Measurements from ENCODE around the gene TACR1.
"Not testable (repeated sequence)": the region's sequence is repeated elsewhere in the genome, so short reads cannot be mapped to it uniquely, and the experiment has no call there.

The TACR1 gene

DNA sequence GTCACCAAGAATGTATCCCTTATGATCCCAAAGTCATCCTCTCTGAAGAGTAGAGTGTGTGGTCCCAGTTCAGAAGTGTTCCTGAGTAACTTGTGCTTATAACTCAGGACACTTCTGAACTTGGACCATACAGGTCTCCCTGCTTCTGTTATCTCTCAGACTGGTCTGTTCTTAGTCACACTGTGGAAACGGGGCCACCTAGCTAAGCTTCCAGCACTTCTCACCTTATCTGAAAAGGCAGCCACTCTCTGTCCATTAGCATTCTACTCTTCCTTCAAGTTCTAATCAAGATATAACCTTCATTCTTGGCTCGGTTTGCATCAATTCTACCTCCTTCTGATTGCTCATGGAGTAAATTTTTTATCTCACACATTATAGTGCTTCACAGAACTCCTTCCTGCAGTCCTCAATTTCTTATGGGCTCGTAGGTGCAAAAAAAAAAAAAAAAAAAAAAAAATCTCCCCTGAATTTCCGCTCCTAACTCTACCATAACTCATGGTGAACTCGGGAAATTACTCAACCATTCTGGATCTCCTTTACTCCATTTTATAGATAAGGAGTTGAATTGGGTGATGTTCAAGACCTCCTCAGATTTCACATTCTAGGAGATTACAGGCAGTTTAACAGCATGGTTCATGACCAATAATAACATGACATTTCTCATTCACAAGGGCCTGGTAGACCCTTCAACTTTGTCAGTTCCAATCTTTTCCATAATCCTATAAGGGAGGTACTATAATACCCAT lies 108.4 kb downstream of the TACR1 start:
- FAIRE-seq (no peak), DNase-seq (ENCODE audit: low spot score) (no peak)

DNA sequence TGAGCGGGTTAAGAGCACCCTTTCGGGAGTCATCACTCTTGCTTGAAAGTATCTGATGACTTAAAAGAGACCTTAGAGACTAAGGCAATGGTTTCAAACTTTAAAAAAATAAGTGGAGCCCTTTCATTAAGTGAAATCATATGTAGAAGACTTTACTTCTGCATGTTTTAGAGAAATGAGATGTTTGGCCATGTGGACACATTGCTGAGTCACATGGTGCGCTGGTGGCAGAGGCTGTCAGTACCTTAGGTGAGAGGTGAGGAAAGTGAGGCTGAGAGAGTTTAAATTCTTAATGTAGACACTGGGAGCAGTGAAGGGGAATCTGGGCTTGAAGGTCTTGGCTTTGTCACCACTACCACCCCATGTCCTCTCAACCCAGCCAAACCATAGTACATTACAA lies 109.8 kb downstream of the TACR1 start:
- DNase-seq (ENCODE audit: low spot score): no peak
- FAIRE-seq: no peak

- FAIRE-seq: no peak
- DNase-seq (ENCODE audit: low spot score): no peak
Observed at GRCh38 chr2:75088791-75089190, 110.5 kb downstream of the TACR1 start.

DNA sequence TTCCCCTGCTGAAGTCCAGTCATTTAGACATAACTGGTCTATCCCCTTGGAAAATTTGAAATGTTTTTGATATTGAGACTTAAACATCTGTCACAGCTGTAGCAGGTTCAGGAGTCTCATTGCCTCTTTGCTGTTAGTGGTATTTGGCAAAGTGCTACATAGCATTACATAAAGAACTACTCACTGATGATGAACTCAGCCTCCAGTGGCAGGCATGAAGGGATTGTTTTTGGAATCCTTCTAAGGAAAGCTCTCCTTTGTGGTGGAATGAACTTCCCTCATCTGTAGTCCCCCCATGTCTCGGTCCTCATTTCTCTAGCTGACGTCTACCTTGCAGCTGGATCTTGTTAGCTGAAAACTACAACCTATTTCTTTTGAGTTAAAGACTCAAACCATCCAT lies 111.6 kb downstream of the TACR1 start:
- DNase-seq (ENCODE audit: low spot score) (no peak), FAIRE-seq (no peak)

DNA sequence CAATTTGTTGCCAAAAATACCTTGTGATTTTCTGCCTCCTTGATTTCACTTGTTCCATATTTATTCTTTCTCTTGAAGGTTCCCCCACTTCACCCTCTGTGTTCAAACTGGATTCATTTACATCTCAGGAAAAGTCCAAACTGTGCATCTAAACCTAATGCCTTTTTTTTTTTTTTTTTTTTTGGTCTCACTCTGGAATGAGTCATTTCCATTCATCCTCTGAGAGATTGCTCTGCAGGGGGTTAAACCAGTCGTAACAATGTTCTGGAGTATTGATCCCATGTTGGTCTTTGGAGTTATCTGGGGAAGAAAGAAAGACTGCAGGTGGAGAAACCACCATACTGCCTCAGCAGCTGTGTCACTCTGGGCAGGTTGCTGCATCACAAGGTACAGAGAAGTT lies 119.7 kb downstream of the TACR1 start:
- no peak for DNase-seq (ENCODE audit: low spot score)
- FAIRE-seq: no peak

GRCh38 chr2:75077909-75078308 lies 121.4 kb downstream of the TACR1 start:
- FAIRE-seq (no peak), DNase-seq (ENCODE audit: low spot score) (no peak)

- no peak for FAIRE-seq
- DNase-seq (ENCODE audit: low spot score): no peak
Observed at GRCh38 chr2:75076088-75076487, 123.2 kb downstream of the TACR1 start.

- no peak for FAIRE-seq
Observed at GRCh38 chr2:75074708-75075107, 124.6 kb downstream of the TACR1 start.

GRCh38 chr2:75074228-75074627 lies 125.1 kb downstream of the TACR1 start:
- no peak for FAIRE-seq
- DNase-seq (ENCODE audit: low spot score): no peak

More at GRCh38 chr2:75074708-75075107, 124.6 kb downstream of the TACR1 start:
- DNase-seq (ENCODE audit: low spot score): no peak

- FAIRE-seq (no peak), DNase-seq (ENCODE audit: low spot score) (no peak)
Observed at GRCh38 chr2:75071766-75072165, 127.6 kb downstream of the TACR1 start.

DNA sequence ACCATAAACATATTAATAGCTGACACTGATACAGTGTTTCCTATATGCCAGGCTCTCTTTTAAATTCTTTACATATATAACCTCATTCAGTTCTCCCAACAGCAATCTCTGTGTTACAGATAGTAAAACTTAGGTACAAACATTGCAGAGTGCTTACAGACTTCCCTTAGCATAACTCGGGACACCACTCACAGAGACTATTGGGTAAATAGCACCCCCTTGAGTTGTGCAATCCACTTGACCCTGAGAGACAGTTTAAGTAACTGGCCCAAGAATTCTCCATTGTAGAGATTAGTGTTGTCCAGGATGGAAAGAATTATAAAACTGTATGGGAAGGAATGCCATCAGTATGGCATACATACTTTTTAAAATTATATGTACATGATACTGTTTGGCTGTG lies 130.8 kb downstream of the TACR1 start:
- FAIRE-seq: no peak
- no peak for DNase-seq (ENCODE audit: low spot score)

DNA sequence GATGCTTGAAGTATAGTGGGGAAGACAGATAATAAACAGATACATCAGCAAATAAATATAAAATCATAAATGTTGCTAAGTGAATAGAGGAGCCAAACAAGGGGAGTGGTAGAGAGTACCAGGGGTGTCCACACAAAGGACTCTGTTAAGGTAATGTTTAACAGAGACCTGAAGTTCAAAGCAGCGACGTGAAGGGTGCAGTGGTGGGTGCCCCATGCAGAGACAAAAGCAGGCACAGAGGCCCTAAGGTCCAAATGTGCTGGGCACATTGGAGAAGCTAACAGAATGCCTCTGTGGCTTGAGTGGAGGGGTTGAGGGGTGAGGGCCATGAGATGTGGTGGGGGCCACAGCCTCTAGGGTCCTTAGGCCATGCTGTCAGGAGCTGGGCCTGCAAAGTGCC lies 131.8 kb downstream of the TACR1 start:
- DNase-seq (ENCODE audit: low spot score): no peak

DNA sequence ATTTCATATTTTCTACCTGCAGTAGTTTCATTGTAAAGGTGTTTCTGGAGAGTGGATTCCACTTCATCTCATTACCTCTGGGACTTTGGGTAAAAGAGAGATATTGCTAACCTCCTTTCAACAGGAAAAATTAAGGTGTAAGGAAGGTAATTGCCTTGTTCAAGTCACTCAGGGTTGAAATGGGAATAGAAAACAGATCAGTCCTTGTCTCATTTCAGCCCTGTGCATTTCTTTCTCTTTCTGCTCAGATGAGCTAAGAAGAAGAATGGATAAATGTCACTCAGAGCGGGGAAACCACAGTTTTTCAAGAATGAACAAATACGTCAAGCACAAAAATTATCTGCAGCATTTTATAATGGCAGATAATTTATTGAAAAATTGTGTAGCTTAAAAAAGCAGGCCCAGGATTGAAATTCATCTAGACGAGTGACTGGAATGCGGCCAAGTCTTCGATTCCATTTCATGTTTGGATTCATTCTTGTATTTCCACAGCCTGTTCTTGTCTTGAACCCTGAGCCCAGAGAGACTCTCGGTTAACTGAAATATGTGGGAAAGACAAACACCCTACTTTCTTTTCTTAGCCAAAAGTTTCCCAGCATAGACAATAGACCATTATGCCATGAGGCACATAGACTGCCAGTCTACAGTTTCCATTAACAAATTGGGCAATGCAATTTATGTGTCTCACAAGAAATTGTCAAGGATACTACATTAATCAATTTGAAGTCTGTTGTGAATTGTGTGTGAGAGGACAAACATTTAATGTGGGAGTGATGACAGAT lies 133.0 kb downstream of the TACR1 start:
- DNase-seq (ENCODE audit: low spot score): no peak
- no peak for FAIRE-seq

More for the DNA sequence above, 131.8 kb downstream of the TACR1 start:
- no peak for FAIRE-seq

GRCh38 chr2:75065402-75066008 lies 133.8 kb downstream of the TACR1 start:
- FAIRE-seq: no peak
- no peak for DNase-seq (ENCODE audit: low spot score)

- DNase-seq (ENCODE audit: low spot score) (peak; percentile 10), FAIRE-seq (no peak)
Observed at GRCh38 chr2:75064691-75065396, 134.5 kb downstream of the TACR1 start.

- FAIRE-seq: no peak
- no peak for DNase-seq (ENCODE audit: low spot score)
Observed at GRCh38 chr2:75063906-75064305, 135.4 kb downstream of the TACR1 start.

DNA sequence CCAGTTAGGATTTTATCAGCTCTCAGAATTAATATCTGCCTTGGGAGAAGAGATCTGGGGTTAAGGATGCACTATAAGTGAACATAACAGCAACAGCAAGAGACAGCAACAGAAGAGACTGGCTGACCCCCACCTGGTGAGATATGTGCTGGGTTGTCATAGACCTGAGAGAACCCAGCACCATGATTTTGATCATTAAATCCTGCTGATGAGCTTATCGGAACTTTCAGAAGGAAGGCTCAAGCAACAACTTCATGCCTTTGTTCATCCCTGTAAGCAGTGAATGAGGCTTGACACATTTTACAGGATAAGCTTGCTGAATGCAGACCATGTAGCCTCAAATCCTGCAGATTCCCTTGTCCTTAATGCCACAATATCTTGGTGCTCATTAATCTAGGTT lies 140.9 kb downstream of the TACR1 start:
- no peak for DNase-seq (ENCODE audit: low spot score)
- FAIRE-seq: no peak

GRCh38 chr2:75057150-75057549 lies 142.2 kb downstream of the TACR1 start:
- DNase-seq (ENCODE audit: low spot score); FAIRE-seq: not testable (repeated sequence)

DNA sequence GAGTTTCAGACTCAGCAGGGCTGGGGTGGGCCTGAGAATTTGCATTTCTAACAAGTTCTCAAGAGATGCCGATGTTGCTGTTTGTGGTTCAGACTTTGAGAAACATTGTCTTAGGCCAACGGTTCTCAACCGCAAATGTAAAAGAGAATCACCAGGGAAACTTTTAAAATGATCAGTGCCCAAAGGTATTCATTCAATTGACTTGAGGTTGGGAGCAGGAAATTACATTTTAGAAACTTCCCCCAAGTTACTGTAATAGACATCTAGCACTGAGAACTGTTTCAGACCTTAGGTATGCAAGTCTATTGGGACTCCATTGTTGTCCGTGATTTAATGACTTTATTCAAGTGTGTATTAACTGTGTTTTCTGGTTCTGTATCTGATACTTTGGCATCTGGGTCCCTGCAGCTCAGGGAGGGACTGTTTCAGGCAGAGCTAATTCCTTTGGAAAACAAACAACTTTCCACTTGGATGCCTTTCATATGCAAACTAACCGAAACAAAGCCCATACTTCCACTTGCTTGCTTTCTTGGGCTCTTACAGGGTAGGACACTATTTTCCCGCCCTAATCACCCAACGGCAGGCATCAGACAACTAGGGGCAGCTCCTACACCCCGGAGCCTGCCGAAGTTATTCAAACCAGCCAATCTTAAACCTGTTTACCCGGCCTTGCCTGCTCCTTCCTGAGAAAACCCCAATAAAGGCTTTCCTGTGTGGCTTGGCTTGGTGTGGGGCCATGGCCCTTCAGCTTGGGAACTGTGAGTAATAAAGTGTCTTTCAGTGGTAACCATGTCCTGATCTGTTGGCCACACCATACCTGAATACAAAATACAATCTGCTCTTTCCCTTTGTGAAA lies 143.3 kb downstream of the TACR1 start:
- DNase-seq (ENCODE audit: low spot score) (no peak), FAIRE-seq (no peak)

DNA sequence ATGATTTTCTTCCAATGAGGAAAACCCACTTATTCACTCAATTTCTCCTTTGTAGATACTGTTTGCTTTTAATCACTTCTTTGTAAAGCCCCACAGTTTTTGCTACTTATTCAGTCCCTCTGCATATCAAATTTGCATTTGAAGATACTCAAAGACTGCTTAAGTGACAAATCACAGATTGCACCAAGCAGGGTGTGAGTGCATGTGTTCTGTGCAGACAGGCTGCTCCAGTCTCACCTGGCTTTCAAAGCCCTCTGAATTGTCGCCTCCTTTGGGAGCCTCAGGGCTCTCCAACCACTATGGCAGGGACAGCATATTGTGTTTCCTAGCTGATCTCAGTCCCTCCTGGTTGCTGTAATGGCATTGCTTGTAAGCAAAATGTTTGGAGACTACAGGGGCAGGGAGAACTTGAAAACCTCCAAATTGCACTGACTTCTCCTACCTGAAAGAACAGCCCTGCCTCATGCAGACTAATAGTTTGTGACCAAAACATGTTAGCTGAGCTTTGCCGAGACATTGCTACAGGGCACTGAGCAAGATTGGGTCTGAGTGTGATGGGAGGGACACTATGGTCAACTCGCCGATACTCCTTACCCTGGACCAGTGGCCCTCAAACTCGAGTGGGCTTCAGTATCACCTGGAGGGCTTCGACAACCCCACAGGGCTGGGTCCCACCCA lies 144.0 kb downstream of the TACR1 start:
- FAIRE-seq (no peak), DNase-seq (ENCODE audit: low spot score) (no peak)
